Midbrain (tissue), 1 donor: Measurements from ENCODE around the gene SPRYD7.
"Not testable (repeated sequence)": the region's sequence is repeated elsewhere in the genome, so short reads cannot be mapped to it uniquely, and the experiment has no call there.

Source experiments
- DNase-seq: peaks from one replicate; lab custom pipeline; 2025; lab: John Stamatoyannopoulos, UW

SPRYD7 gene

DNA sequence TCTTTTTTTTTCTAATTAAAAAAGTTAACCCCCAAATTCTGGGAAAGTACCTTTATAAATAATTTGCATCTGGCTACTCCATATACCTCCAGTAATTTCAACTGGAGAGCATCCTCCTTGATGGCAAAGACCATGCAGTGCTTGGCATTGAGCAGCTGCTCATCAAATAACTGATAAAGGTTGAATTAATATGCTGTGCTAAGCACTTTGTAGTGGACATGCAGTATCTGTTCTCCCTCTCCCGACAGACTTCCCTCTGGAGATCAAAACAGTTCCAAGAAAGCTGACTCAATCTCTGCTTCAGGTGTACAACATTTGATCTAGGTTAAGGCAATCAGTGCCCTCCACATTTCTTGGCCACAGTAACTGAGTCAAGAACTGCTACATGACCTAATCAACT is 3.3 kb downstream of the SPRYD7 start:
- no peak for DNase-seq

DNA sequence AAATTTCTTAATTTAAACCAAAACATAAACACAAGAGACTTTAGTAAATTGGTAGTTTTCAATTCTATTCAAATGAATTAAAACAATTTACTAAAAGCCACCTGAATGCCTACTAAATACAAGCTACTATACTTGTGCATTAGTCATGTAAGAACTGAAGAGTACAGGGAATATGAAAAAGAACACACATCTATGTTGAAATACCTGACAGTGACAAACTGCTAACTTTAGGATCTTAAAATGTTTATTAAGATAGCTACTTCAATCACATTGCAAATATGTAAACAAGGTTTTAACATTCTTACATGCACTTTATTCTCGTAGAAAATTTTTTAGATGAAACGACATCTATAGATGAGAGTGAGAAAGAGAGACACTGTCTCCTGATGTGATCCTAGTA is 4.1 kb downstream of the SPRYD7 start:
- DNase-seq: no peak

DNA sequence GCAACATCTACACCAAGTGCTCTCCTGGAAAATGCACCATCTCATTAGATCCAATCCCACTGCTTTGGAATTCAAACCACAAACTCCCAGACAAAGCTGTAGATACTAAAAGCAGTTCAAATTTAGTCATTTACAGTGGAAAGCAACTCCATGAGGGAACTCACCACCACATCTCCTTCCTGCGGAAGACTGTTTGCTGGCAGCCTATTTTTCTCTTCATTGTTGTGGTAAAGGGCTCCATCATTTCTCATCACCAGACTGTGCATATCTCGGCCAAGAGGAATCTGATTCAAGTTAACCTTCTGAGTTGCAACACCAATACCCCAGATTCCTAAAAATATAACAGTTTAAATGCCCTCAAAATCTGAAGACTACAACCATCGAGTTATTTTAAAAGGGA is 8.4 kb downstream of the SPRYD7 start:
- DNase-seq: no peak

DNA sequence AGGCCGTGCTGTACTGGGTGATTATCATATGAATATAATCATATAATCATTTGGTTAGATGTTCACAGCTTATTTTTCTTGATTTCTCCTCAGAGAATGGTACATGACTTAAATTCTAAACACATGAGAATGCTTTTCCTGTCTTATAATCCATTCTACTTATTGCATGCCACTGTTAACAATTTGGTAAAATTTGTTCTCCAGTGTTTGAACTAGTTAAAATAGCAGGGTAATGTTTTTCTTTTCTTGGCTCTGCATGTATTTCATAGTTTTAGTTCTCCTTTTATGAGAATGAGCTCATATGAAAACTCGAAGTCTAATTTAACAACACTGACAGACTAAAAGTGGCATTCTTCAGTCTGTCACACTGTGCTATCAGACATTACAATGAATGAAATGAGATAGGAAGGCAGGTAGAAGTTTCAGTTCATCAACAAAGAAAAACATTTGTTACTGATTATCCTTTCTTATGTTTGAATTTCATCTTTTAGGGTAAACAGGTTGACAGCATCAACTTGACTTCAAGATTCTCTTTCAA is 10.2 kb downstream of the SPRYD7 start:
- no peak for DNase-seq

DNA sequence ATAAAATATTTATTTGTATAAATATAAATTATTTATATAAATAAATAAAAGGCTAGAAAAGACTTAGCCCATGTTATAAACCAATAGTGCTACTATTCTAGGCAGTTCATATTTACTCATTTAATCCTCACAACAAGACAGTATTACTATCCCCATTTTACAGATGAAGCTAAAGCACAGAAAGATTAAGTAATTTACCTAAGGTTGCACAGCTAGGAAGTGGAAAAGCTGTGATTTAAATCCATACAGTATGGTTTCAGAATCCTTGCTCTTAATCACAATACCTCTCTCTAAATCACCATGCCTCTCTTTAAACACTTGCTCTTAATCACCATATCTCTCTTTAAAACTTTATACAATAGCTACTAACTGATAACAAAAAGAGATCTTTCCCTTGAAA is 13.8 kb downstream of the SPRYD7 start:
- DNase-seq: no peak

DNA sequence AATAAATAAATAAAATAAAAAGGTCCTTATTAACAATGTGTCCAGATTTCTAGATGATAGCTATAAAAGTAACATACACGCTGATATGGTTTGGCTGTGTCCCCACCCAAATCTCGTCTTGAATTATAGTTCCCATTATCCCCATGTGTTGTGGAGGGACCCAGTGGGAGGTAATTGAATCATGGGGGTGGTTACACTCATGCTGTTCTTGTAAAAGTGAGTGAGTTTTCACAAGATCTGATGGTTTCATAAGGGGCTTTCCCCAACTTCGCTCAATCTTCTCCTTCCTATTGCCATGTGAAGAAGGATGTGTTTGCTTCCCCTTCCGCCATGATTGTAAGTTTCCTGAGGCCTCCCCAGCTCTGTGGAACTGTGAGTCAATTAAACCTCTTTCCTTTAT is 15.2 kb downstream of the SPRYD7 start:
- DNase-seq: not testable (repeated sequence)

DNA sequence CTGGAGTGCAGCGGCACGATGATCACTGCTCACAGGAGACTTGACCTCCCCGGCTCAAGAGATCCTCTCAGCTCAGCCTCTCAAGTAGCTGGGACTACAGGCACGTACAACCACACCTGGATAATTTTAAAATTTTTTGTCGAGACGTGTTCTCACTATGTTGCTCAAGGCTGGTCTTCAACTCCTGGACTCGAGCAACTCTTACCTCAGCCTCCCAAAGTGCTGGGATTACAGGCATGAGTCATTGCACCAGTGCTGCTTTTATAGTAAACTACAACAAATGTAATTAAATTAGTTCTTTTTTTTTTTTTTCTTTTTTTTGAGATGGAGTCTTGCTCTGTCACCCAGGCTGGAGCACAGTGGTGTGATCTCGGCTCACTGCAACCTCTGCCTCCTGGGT is 18.0 kb downstream of the SPRYD7 start:
- DNase-seq: not testable (repeated sequence)

DNA sequence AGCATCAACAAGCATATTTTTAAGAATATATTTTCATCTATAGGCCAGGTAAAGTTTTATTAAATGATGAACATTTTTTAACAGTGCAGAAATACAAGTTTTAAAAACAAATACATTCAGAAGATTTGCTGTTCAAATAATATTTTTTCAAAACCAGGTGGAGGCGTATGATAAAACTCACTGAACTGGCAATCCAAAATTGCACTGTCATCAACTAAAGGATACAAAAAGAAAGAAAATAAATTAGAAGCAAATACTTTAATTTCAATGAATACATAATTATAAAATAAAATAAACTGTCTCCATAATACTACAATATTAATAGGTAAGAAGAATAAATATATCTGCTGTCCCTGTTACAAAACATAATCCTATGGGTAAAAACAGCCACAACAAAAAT is 21.2 kb downstream of the SPRYD7 start:
- DNase-seq: no peak

DNA sequence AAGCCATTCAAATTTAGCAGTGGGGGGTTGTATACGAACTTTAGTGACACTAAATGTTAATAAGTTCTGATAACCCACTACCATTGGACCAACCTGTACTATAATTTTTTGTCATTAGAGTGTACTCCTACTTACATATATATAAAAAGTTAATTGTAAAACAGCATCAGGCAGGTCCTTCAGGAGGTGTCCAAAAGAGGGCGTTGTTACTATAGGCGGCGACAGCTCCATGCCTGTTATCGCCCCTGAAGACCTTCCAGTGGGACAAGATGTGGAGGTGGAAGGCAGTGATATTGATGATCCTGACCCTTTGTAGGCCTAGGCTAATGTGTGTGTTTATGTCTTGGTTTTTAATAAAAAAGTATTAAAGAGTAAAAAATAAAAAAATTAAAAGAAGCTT is 27.5 kb downstream of the SPRYD7 start:
- no peak for DNase-seq

DNA sequence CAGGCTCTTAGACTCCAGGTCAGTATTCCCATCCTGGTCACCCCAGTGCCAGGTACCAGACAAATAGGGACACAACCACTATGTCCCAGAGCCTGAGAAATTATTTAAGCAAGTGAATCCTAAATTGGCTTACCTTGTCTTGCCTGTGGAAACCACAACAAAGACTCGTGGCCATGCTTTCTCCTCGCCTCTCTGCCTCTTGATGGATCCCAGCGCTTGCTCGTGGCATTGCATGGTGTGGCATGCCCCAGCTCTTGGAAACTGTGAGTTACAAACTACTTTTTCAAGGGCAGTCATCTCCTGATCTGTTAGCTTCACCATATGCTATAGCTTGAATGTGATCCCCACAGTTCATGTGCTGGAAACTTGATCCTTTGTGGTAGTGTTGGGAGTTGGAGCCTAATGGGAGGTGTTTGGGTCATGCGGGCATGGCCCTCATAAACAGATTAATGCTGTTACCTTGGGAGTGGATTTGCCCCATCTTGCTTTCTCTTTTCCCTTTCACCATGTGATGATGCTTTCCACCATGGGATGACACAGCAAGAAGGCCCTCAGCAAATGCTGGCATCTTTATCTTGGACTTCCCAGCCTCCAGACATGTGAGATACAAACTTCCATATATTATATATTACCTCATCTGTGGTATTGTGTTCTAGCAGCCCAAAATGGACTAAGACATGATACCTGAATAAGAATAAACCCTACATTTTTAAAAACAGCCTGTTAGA is 31.2 kb downstream of the SPRYD7 start:
- DNase-seq: no peak

DNA sequence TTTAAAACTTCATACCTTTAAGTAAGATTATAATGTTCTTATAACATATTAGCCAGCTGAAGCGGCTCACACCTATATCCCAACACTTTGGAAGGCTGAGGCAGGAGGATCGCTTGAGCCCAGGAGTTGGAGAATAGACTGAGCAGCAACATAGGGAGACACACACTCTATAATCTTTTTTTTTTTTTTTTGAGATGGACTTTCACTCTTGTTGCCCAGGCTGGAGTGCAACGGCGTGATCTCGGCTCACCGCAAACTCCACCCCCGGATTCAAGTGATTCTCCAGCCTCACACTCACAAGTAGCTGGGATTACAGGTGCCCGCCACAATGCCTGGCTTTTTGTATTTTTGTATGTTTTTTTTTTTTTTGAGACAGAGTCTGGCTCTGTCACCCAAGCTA is 37.3 kb downstream of the SPRYD7 start:
- DNase-seq: no peak

DNA sequence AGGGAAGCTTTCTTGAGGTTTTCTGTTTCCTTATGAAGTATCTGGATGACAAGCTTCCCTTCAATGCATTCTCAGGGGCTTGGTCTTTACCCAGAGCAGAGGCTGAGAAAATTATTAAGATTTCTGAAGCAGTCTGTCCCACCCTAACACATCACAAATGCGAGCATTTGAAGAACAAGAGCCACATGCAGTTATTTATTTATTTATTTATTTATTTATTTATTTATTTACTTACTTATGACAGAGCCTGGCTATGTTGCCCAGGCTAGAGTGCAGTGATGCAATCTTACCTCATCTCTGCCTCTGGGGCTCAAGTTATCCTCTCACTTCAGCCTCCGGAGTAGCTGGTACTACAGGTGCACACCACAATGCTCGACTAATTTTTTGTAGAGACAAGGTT is 38.4 kb downstream of the SPRYD7 start:
- no peak for DNase-seq

DNA sequence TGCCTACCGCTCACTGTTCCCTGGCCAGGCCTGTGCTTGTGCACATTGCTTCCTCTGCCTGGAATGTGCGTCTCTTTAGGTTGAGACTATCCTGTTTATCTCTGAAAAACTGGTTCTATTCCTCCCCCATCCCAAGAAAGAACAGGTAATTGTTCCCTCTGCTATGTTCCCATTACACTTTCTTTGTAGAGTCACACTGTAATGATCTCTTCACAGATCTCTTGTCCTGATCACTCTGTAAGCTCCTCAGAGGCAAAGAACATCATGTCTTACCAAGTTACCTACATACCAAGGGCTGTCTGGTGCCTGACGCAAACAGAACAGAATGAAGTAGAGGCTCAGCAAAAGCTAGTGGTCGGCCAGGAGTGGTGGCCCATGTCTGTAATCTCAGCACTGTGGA is 40.3 kb downstream of the SPRYD7 start:
- no peak for DNase-seq

DNA sequence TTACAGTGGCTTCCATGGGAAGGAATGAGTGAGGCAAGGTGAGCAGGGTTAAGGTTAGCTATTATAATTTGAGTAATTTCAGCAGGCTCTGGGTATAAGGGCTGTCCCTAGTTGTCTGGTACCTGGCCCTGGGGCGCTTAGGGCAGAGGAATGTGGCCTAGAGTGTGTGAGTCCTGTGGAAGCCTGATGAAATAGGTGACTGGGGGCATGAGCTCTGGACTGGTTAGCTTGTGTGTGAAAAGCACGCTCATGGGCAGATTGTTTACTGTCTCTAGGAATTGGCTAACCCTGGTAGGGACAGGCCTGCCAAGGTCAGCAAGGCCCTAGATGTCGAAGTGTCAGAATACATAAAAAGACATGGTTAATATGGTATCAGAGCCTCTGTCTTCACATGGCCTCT is 42.5 kb downstream of the SPRYD7 start:
- DNase-seq: no peak

DNA sequence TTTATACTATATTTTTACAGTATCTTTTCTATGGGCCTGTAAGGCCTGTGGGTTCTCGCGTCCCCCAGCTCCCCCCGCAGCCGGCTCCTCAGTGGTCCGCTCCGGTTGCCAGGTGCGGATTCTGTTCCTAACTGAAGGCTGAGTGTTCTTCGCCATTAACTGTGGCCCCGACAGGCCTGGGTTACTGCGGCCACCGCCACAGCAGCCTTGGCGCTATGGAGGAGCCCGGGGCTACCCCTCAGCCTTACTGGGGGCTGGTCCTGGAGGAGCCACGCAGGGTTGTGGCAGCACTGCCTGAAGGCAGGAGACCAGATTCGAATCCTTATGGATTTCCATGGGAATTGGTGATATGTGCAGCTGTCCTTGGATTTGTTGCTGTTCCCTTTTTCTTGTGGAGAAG is 45.8 kb downstream of the SPRYD7 start:
- DNase-seq: no peak

DNA sequence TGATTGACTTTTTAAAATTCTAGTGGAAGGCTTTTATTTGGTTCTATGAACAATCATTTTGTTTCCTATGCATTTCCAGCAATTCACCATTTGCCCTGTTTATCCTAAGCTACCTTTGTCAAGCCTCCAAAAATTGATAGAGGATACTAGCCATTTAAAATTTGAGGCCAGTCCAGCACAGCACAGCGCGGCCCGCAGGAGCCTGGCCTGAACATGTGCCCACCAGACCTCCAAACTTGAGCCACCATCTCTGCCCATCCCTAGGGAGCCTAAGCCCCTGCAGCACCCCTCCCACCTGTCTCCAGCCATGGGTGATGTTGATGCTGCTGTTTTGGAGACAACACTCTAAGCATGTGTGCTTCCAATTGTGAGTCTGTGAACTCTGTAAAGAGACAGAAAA is 57.5 kb downstream of the SPRYD7 start:
- no peak for DNase-seq

DNA sequence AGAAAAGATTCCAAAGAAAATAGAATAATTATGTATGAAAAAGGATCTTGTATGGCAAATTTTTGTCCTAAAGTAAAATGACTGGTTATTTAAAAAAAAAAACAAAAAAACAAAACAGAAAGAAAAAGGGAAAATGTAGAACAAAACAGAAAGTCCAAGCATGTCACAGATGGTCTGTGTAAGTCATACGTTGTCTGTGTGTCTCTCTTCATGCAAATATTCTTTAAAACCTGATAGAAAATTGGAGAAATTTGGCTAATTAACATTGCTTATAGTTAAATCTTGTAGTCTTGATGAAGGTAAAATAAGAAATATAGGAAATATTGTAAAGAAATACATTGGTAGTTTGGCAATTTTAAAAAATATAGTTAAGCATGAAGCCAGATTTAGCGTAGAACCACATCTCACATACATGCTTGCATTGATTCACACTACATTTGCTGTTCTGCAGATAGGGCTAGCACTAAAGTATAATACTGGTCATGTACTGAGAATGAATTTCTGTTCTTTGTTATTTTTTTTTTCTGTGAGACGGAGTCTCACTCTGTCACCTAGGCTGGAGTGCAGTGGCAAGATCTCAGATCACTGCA is 58.4 kb downstream of the SPRYD7 start:
- DNase-seq: no peak

DNA sequence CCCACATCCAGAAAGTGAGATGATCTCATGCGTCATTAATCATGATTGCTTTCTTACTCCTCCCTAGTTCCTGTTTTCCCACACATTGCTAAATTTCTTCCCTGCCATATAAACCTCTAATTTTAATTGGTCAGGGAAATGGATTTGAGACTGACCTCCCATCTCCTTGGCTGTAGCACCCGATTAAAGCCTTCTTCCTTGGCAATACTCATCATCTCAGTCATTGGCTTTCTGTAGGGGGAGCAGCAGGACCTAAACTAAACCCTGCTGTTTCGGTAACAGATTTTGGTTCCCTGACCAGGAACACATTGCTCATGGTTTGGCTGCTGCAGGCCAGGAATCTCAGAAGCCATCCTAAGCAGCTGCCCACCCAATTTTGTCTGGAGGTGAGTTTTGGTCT is 61.7 kb downstream of the SPRYD7 start:
- no peak for DNase-seq

DNA sequence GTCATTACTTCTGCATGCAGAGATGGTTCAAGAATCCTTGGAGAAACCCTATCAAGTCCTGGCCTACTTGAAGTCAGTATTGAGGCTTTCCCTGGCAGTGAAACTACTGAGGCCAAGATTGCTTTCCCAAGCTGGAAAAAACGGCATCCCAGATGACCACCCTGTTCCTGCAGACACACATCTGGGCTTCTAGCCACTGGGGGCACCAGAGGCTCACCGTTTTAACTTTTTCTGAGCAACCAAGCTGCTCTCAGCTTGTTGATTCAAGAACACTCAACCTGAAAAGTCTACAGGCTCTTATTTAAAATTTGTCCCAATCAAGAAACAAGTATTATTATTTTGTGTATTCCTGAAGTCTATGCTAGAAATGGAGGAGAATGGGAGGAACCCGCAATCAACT is 66.6 kb downstream of the SPRYD7 start:
- no peak for DNase-seq

DNA sequence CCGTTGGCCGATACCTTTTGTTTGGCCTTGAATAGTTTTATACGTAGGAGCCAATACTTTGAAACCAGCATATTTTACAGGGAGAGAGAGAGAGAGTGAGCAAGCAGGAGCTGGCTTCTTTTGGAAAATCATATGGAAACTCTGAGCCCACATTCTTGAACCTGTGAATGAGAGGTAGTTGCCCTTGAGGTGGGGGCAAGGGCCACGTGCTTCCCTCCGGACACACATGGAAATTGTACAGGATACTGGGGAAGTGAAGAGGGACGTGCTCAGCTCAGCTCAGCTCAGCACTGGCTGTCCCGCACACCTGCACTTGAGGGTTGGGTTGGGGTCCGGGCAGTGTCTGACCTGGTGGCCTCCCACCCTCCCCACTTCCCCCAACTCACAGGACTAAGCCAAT is 68.3 kb downstream of the SPRYD7 start:
- DNase-seq: no peak

DNA sequence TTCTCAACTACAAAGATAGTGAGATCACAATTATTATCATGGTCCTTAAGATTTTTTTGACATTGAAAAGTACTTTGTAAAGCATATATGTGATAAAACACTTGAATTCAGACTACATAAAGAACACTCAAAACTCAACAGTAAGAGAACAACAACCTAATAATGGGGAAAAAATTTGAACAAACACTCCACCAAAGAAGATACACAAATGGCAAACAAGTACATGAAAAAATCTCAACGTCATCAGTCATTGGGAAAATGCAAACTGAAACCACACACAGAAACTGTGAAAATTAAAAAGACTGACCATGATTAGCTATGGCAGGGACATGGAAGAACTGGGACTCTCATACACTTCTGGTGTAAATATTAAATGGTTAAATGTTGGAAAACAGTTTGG is 70.9 kb downstream of the SPRYD7 start:
- no peak for DNase-seq

DNA sequence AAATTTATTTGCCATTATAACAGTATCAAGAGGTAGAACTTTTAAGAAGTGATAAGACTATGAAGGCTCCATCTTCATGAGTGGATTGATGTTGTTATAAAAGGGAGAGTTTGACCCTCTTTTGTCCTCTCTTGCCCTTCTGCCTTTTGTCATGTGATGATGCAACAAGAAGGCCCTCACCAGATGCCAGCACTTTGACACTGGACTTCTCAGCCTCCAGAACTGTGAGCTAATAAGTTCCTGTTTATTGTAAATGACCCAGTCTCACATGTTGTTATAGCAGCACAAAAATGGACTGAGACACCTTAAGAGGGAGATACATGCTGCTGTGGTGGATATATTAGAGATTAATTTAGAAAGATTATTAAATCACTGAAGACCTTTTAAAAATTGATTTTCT is 71.6 kb downstream of the SPRYD7 start:
- no peak for DNase-seq
